ENCODE results near the gene ATG16L2. TPM values are rescaled to one million over a fixed set of nuclear protein-coding genes. Genes with fewer than 3 reads are reported as not detected.
A peak's percentile ranks its signal among the peaks of the same experiment; 100 is the strongest.

Gene ATG16L2
- total RNA-seq, 1 experiment from 2014 or later, result 22.2 TPM

DNA sequence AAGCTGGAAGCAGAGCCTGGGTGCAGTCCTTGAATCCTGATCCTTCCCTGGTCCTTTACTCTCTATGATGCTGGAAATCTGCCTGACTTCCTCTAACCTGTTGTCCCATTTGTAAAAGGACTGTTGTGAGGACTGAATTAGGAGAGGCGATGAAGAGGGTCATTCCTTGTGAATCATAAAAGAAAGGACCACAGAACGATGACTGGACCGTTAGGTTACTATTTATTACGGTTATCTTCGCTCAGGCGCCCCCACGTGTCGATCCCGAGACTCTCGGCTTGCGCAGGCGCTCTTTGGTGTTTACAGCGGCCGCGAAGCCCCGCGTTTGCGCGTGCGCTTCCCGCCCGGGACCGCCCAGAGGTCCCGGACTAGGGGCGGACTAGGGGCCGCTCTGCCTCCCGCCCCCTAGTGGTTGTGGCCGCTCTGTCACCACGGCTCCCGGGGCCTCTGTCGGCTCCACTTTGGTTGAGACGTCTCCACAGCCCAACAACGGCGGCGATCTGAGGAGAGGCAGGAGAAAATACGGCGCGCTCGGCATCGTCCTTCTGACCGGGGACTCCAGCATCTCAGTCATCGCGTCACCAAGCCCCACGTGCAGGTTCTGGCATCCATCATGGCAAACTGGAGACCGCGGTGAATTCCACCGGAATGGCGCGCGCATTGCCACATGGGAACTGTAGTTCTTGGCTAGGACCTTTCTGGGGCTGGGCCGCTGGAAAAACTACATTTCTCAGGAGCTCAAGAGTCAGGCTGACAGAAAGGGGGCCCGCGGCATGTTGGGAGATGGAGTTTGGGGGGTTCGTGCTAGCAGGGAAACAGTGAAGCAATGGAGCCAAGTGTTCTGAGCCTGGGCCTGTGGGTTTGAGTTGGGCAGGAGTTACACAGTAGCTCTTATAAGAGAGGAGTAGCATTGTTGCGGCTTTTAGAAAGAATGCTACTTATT, 20.5 kb upstream of the ATG16L2 start, which contains the start of gene STARD10 (continued):
- TF ChIP-seq MLX (CRISPR knock-in tag; IDR thresholded peaks at IDR 0.05), result no peak
- peak; percentile 85 for TF ChIP-seq MAX (CRISPR knock-in tag; IDR thresholded peaks at IDR 0.05)
- no peak for TF ChIP-seq GRHL2 (CRISPR knock-in tag; IDR thresholded peaks at IDR 0.05; ENCODE audit: insufficient replicate concordance, severe bottlenecking)
- peak; percentile 66; the same call in 1 of the 2 replicates for TF ChIP-seq CREM (CRISPR knock-in tag; IDR thresholded peaks at IDR 0.05)
- no peak for TF ChIP-seq ATF3 (CRISPR knock-in tag; conservative IDR thresholded peaks at IDR 0.05)
- no peak for TF ChIP-seq ZMAT4 (CRISPR knock-in tag; IDR thresholded peaks at IDR 0.05)
- TF ChIP-seq OVOL2 (CRISPR knock-in tag; IDR thresholded peaks at IDR 0.05; ENCODE audit: borderline replicate concordance), result no peak
- no peak for TF ChIP-seq ZNF425 (CRISPR knock-in tag; conservative IDR thresholded peaks at IDR 0.05)
- no peak for TF ChIP-seq JUN (CRISPR knock-in tag; IDR thresholded peaks at IDR 0.05)
- TF ChIP-seq ESRRA (CRISPR knock-in tag; IDR thresholded peaks at IDR 0.05; ENCODE audit: borderline replicate concordance), result no peak
- no peak for TF ChIP-seq SMAD3 (CRISPR knock-in tag; IDR thresholded peaks at IDR 0.05; ENCODE audit: borderline replicate concordance)
- TF ChIP-seq, protein P1, sequence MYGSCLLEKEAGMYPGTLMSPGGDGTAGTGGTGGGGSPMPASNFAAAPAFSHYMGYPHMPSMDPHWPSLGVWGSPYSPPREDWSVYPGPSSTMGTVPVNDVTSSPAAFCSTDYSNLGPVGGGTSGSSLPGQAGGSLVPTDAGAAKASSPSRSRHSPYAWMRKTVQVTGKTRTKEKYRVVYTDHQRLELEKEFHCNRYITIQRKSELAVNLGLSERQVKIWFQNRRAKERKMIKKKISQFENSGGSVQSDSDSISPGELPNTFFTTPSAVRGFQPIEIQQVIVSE (CRISPR knock-in tag; IDR thresholded peaks at IDR 0.05; ENCODE audit: borderline replicate concordance), result no peak
- TF ChIP-seq, protein P2, sequence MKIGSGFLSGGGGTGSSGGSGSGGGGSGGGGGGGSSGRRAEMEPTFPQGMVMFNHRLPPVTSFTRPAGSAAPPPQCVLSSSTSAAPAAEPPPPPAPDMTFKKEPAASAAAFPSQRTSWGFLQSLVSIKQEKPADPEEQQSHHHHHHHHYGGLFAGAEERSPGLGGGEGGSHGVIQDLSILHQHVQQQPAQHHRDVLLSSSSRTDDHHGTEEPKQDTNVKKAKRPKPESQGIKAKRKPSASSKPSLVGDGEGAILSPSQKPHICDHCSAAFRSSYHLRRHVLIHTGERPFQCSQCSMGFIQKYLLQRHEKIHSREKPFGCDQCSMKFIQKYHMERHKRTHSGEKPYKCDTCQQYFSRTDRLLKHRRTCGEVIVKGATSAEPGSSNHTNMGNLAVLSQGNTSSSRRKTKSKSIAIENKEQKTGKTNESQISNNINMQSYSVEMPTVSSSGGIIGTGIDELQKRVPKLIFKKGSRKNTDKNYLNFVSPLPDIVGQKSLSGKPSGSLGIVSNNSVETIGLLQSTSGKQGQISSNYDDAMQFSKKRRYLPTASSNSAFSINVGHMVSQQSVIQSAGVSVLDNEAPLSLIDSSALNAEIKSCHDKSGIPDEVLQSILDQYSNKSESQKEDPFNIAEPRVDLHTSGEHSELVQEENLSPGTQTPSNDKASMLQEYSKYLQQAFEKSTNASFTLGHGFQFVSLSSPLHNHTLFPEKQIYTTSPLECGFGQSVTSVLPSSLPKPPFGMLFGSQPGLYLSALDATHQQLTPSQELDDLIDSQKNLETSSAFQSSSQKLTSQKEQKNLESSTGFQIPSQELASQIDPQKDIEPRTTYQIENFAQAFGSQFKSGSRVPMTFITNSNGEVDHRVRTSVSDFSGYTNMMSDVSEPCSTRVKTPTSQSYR (CRISPR knock-in tag; IDR thresholded peaks at IDR 0.05), result no peak
- no peak for TF ChIP-seq NFE2L1 (CRISPR knock-in tag; IDR thresholded peaks at IDR 0.05)
- TF ChIP-seq ETV6 (CRISPR knock-in tag; IDR thresholded peaks at IDR 0.05), result peak; percentile 80
- no peak for TF ChIP-seq RELA (CRISPR knock-in tag; IDR thresholded peaks at IDR 0.05; ENCODE audit: borderline replicate concordance)
- TF ChIP-seq, protein P3, sequence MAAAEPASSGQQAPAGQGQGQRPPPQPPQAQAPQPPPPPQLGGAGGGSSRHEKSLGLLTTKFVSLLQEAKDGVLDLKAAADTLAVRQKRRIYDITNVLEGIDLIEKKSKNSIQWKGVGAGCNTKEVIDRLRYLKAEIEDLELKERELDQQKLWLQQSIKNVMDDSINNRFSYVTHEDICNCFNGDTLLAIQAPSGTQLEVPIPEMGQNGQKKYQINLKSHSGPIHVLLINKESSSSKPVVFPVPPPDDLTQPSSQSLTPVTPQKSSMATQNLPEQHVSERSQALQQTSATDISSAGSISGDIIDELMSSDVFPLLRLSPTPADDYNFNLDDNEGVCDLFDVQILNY (CRISPR knock-in tag; IDR thresholded peaks at IDR 0.05), result 0 out of 2 replicates have a peak, but pooled peaks have one; percentile 45
- peak; percentile 92 for TF ChIP-seq CTCF (IDR thresholded peaks at IDR 0.05)
- TF ChIP-seq TP53 (CRISPR knock-in tag; IDR thresholded peaks at IDR 0.05), result no peak
- TF ChIP-seq SMAD4 (CRISPR knock-in tag; IDR thresholded peaks at IDR 0.05), result no peak
- TF ChIP-seq GABPB1 (CRISPR knock-in tag; IDR thresholded peaks at IDR 0.05), result peak; percentile 66; the same call in 1 of the 2 replicates
- TF ChIP-seq HMGA2 (CRISPR knock-in tag; IDR thresholded peaks at IDR 0.05), result no peak
- TF ChIP-seq E2F4 (CRISPR knock-in tag; IDR thresholded peaks at IDR 0.05; ENCODE audit: borderline replicate concordance, low read depth), result no peak
- peak; percentile 23; the same call in 1 of the 2 replicates for TF ChIP-seq MYBL2 (CRISPR knock-in tag; IDR thresholded peaks at IDR 0.05)
- 0 out of 2 replicates have a peak, but pooled peaks have one; percentile 24 for TF ChIP-seq ZNF416 (CRISPR knock-in tag; IDR thresholded peaks at IDR 0.05)
